K562 (cell line): ENCODE measurements around the gene ABCA4. TPM values are rescaled to one million over a fixed set of nuclear protein-coding genes. Genes with fewer than 3 reads are reported as not detected.

ENCODE experiments used
- ATAC-seq: fragments of 200-7000 bp; cut with Tn5 transposase; 3 replicates; pipeline ENCODE4 v1.9.1; 2020; ENCODE audit warnings: moderate library complexity
- BruUV-seq: library from RNA; stranded (reverse); fragments of 400-500 nt; replicated peaks from 2 replicates; lab custom pipeline; 2021; lab: Mats Ljungman, UMichigan
- CTCF ChIA-PET: fragments of 300-600 bp; formaldehyde crosslinking; extraction: SDS; loops from one replicate; lab custom pipeline; 2021; ENCODE audit warnings: low intra/inter-chr PET ratio; lab: Yijun Ruan, JAX
- POLR2A ChIA-PET: fragments of 300-600, 350-650 bp; sonication (Branson Sonifier 250); formaldehyde crosslinking; extraction: SDS; loops from one replicate; lab custom pipeline; 2021; ENCODE audit warnings: antibody characterized with exemption, inconsistent platforms; lab: Yijun Ruan, JAX
- DNase-seq, 4 experiments: peaks; one replicate each; pipeline versions ENCODE4 v3.0.0 to v3.0.0-alpha.2; 2011 to 2018; ENCODE audit warnings: low spot score in 3 of 4, mixed read lengths in 3 of 4; ENCODE audit errors: extremely low read depth in 1 of 4
- FAIRE-seq: peaks from 2 replicates; lab custom pipeline; 2011; peaks lifted over from hg19 to GRCh38; lab: Jason Lieb, UNC
- H2AFZ ChIP-seq: 2 replicates; pipeline ENCODE4 v1.6.0; 2011; ENCODE audit warnings: low read depth, low read length, control low read depth, inconsistent platforms
- H3K27ac ChIP-seq: fragments of 200-600 bp; 3 replicates; pipeline ENCODE4 v1.8.0; 2011; ENCODE audit warnings: low read depth, mild to moderate bottlenecking, control low read depth, inconsistent platforms, low read length, moderate library complexity, mixed read lengths; ENCODE audit errors: extremely low read depth
- H3K27me3 ChIP-seq, 2 experiments: fragments of 300-600 bp in 1 of 2; 2 replicates in 1 of 2; 3 replicates in 1 of 2; pipeline versions ENCODE4 v1.6.0 to v1.8.0; 2011; ENCODE audit warnings: inconsistent platforms in 2 of 2, low read length in 2 of 2, mild to moderate bottlenecking in 1 of 2, mixed read lengths in 1 of 2, moderate library complexity in 1 of 2; ENCODE audit not compliant: control insufficient read depth in 2 of 2, insufficient read depth in 2 of 2
- H3K36me3 ChIP-seq: fragments of 300-600 bp; 3 replicates; pipeline ENCODE4 v1.8.0; 2011; ENCODE audit warnings: mild to moderate bottlenecking, low read length, inconsistent platforms; ENCODE audit not compliant: control insufficient read depth, insufficient read depth
- H3K4me1 ChIP-seq, 2 experiments: fragments of 200-600 bp in 1 of 2; replicated peaks in 1 of 2; 2 replicates in 1 of 2; 3 replicates in 1 of 2; pipeline versions ENCODE4 v1.5.1 to v1.8.0; 2011; ENCODE audit warnings: inconsistent platforms in 2 of 2, low read length in 2 of 2, mild to moderate bottlenecking in 1 of 2, mixed read lengths in 1 of 2, moderate library complexity in 1 of 2; ENCODE audit not compliant: control insufficient read depth in 2 of 2, insufficient read depth in 2 of 2
- H3K4me2 ChIP-seq: 2 replicates; pipeline ENCODE4 v1.6.1; 2011; ENCODE audit warnings: low read length, control low read depth, inconsistent platforms, mixed read lengths; ENCODE audit not compliant: insufficient read depth
- H3K4me3 ChIP-seq: fragments of 200-600 bp; sonication (generic), shearing (Covaris generic); 2 replicates; pipeline ENCODE4 v1.5.1; 2016; ENCODE audit warnings: control low read depth, inconsistent platforms
- H3K79me2 ChIP-seq: fragments of 200-600 bp; 3 replicates; pipeline ENCODE4 v1.8.0; 2011; ENCODE audit warnings: low read length, inconsistent platforms; ENCODE audit not compliant: control insufficient read depth, insufficient read depth
- H3K9ac ChIP-seq, 2 experiments: 2 replicates each; pipeline versions ENCODE4 v1.6.0 to v1.6.1; 2011; ENCODE audit warnings: low read depth in 2 of 2, low read length in 2 of 2, control low read depth in 1 of 2, inconsistent platforms in 1 of 2, mild to moderate bottlenecking in 1 of 2, mixed read lengths in 1 of 2; ENCODE audit not compliant: insufficient read depth in 1 of 2
- H3K9me1 ChIP-seq: one replicate; pipeline ENCODE4 v1.6.0; 2011; ENCODE audit warnings: inconsistent platforms, mild to moderate bottlenecking, low read length, moderate library complexity; ENCODE audit not compliant: control insufficient read depth, insufficient read depth
- H3K9me3 ChIP-seq: replicated peaks from 2 replicates; pipeline ENCODE4 v1.5.1; 2011; ENCODE audit warnings: low read depth, low read length, inconsistent platforms; ENCODE audit not compliant: control insufficient read depth, insufficient read depth
- H4K20me1 ChIP-seq: replicated peaks from 2 replicates; pipeline ENCODE4 v1.6.1; 2011; ENCODE audit warnings: low read length, inconsistent platforms, mixed read lengths; ENCODE audit not compliant: control insufficient read depth, insufficient read depth
- CBFB ChIP-seq: sonication (generic); formaldehyde crosslinking; IDR thresholded peaks from 2 replicates; pipeline ENCODE4 v1.4.0; 2020; ENCODE audit warnings: mild to moderate bottlenecking, missing genetic modification reagents
- CSDE1 ChIP-seq, 2 experiments: fragments of 450-650 bp; IDR thresholded peaks; 2 replicates each; pipeline ENCODE4 v1.6.1; 2016; ENCODE audit warnings: mild to moderate bottlenecking in 1 of 2
- CTCFL ChIP-seq: IDR thresholded peaks from 2 replicates; pipeline ENCODE4 v1.6.1; 2011; ENCODE audit warnings: borderline replicate concordance, low read depth, mild to moderate bottlenecking, moderate library complexity, low read length; ENCODE audit not compliant: insufficient read depth, poor library complexity, severe bottlenecking
- ZBTB17 ChIP-seq: fragments of 450-650 bp; formaldehyde crosslinking; IDR thresholded peaks from 2 replicates; pipeline ENCODE4 v1.4.0; 2020; ENCODE audit warnings: mild to moderate bottlenecking
- ZBTB40 ChIP-seq, 2 experiments: fragments of 450-650 bp in 1 of 2; sonication (generic) in 1 of 2; formaldehyde crosslinking in 1 of 2; IDR thresholded peaks; 2 replicates each; pipeline versions ENCODE4 v1.7.1 to v1.9.0; 2016 to 2022; ENCODE audit warnings: inconsistent platforms in 1 of 2, mild to moderate bottlenecking in 1 of 2, missing genetic modification reagents in 1 of 2
- WGBS: fragments of 100-300 bp; shearing (Covaris generic); methylation state at CpG from one replicate; pipeline ENCODE4 v1.1.6; 2016; ENCODE audit warnings: low coverage, mixed read lengths; ENCODE audit not compliant: insufficient coverage; ENCODE audit errors: missing lambda C conversion rate; 5-methylcytosine and 5-hydroxymethylcytosine counted together
- in situ Hi-C: fragments of 300-500 bp; cut with MboI; formaldehyde crosslinking; loops from 4 replicates; pipeline ENCODE4 v1.15.0; 2018; ENCODE audit warnings: inconsistent platforms, mixed read lengths
- intact Hi-C: fragments of 100-400 bp; cut with micrococcal nuclease; formaldehyde crosslinking; loops from 2 replicates; pipeline ENCODE4 v1.14.2; 2022
- polyA plus RNA-seq, 8 experiments: library from polyadenylated mRNA; depleted of rRNA in 4 of 8; stranded (reverse) in 5 of 8; unstranded in 3 of 8; fragments of >200 nt; fragmentation: Nextera tagmentation in 2 of 8; fragmentation: Illumina TruSeq in 1 of 8; extraction: Ambion mirVana in 2 of 8; extraction: Trizol in 1 of 8; gene quantifications; 2 replicates each; pipeline versions ENCODE4 v1.2.1 to v1.2.3, GENCODE V29; 2011 to 2014; ENCODE audit warnings: inconsistent platforms in 1 of 8, missing spikeins in 1 of 8
- total RNA-seq, 7 experiments: library from RNA; depleted of rRNA in 6 of 7; stranded (reverse); fragments of >200 nt in 6 of 7; fragmentation: Illumina TruSeq in 2 of 7; extraction: Trizol in 2 of 7; gene quantifications; 2 replicates each; pipeline versions ENCODE4 v1.2.1 to v1.2.3, GENCODE V29; 2011 to 2021; ENCODE audit warnings: low replicate concordance in 1 of 7

Gene ABCA4
- total and polyA plus RNA-seq, 9 of the 15 experiments (the other 6 are each of a cell fraction or from before 2014, with no cell fraction given), result 0.01 to 0.04 TPM; not detected in 7

- 8% methylated on average over 9 of the region's 9 CpGs for WGBS
- H4K20me1 ChIP-seq, result no peaks in the 10 kb centered on the region
- H2AFZ ChIP-seq, result no peak overlapping the region; the same call in 1 of the 2 replicates
- H3K36me3 ChIP-seq, result no peaks in the 10 kb centered on the region
- no peak overlapping the region for H3K27ac ChIP-seq
- no peak overlapping the region for H3K4me3 ChIP-seq
- ChIA-PET POLR2A (no interaction called here), CTCF (interaction anchor here (0.6 kb wide), 1 partner anchor 810 kb away, joined by 4 read pairs; no protein-coding TSS in a partner anchor)
- in situ Hi-C loops (loop anchor here (10.0 kb wide), 1 partner anchor 420 kb away; no protein-coding TSS in a partner anchor), intact Hi-C loops (no loop called here)
- ATAC-seq, result peak; percentile 16; the same call in 1 of the 3 replicates
- no peaks in the 10 kb centered on the region for H3K9me3 ChIP-seq
- peaks cover 9 to 32% of the 10 kb centered on the region in 2 experiments; a peak in 4 of 5 replicates for H3K27me3 ChIP-seq
- DNase-seq, result no peak
- H3K9me1 ChIP-seq, result no peaks in the 10 kb centered on the region
- H3K4me1 ChIP-seq, result 0 out of 5 replicates have a peak, but pooled peaks cover 0 to 4% of the 10 kb centered on the region in 2 experiments
- FAIRE-seq, result no peak
- no peak overlapping the region for H3K4me2 ChIP-seq
- no peaks in the 10 kb centered on the region for H3K79me2 ChIP-seq
- no peak overlapping the region for H3K9ac ChIP-seq
- BruUV-seq, result no TSS peak
- TF ChIP-seq ZBTB17 (CRISPR knock-in tag) (peak; percentile 85), CTCFL (no peak), CBFB (CRISPR knock-in tag) (no peak), ZBTB40 (IDR thresholded peaks at IDR 0.05) (peak; percentile 28; the same call in 1 of the 2 replicates), ZBTB40 (CRISPR knock-in tag; IDR thresholded peaks at IDR 0.05) (no peak), CSDE1 (IDR thresholded peaks at IDR 0.05) (no peak)
Measured at GRCh38 chr1:94044290-94044790, 76.6 kb downstream of the ABCA4 start.
